Upper lobe of right lung (tissue), 1 donor: ENCODE measurements around the gene C2CD2. TPM values are rescaled to one million over a fixed set of nuclear protein-coding genes. Genes with fewer than 3 reads are reported as not detected.
"Not testable (repeated sequence)": the region's sequence is repeated elsewhere in the genome, so short reads cannot be mapped to it uniquely, and the experiment has no call there.

Experiments used
- ATAC-seq: fragments of 200-7000 bp; cut with Tn5 transposase; one replicate; pipeline ENCODE4 v1.9.1; 2020; ENCODE audit warnings: mild to moderate bottlenecking, moderate library complexity
- DNase-seq: peaks from one replicate; pipeline ENCODE4 v3.0.0-alpha.2; 2020
- H3K27ac ChIP-seq: fragments of 200-600 bp; one replicate; pipeline ENCODE4 v1.8.0; 2022
- H3K27me3 ChIP-seq: fragments of 200-600 bp; one replicate; pipeline ENCODE4 v1.8.0; 2022; ENCODE audit warnings: mild to moderate bottlenecking
- H3K36me3 ChIP-seq: fragments of 200-600 bp; one replicate; pipeline ENCODE4 v1.8.0; 2022
- H3K4me1 ChIP-seq: fragments of 200-600 bp; one replicate; pipeline ENCODE4 v1.8.0; 2022
- H3K4me3 ChIP-seq: fragments of 200-600 bp; one replicate; pipeline ENCODE4 v1.8.0; 2022; ENCODE audit warnings: mild to moderate bottlenecking
- H3K9me3 ChIP-seq: fragments of 200-600 bp; one replicate; pipeline ENCODE4 v1.8.0; 2022
- CTCF ChIP-seq: fragments of 200-600 bp; IDR thresholded peaks from one replicate; pipeline ENCODE4 v1.8.0; 2022; ENCODE audit warnings: antibody characterized with exemption
- intact Hi-C: fragments of 100-400 bp; cut with DNase I; formaldehyde crosslinking; loops from one replicate; pipeline ENCODE4 v1.11.0; 2022
- total RNA-seq: library from RNA; stranded (reverse); fragmentation: NEBNext Ultra II Directional; extraction: Animal tissue kit (Norgen Biotek cat#: 25700); gene quantifications from one replicate; pipeline ENCODE4 v1.2.1, GENCODE V29; 2021
- donor health status: DM: no; HTN: yes; CAD: no; lungs with severe emphysema.

C2CD2 gene
- total RNA-seq, 1 donor from 2014 or later: 26.4 TPM

- no peak for ATAC-seq
- intact Hi-C loops: no loop called here
Observed at GRCh38 chr21:41997657-41998056, 43.8 kb upstream of the C2CD2 start.

GRCh38 chr21:41995577-41995976 lies 41.8 kb upstream of the C2CD2 start:
- intact Hi-C loops: no loop called here
- H3K36me3 ChIP-seq: peaks cover 45% of the 10 kb centered on the region
- TF ChIP-seq CTCF: no peak
- ATAC-seq (no peak), DNase-seq (no peak)
- H3K4me3 ChIP-seq: no peak overlapping the region
- H3K4me1 ChIP-seq: no peaks in the 10 kb centered on the region
- no peaks in the 10 kb centered on the region for H3K9me3 ChIP-seq
- H3K27me3 ChIP-seq: no peaks in the 10 kb centered on the region
- no peak overlapping the region for H3K27ac ChIP-seq

More at GRCh38 chr21:41997657-41998056, 43.8 kb upstream of the C2CD2 start:
- Histone ChIP-seq H3K4me3 (no peak overlapping the region), H3K27ac (no peak overlapping the region), H3K4me1 (no peaks in the 10 kb centered on the region), H3K36me3 (peaks cover 36% of the 10 kb centered on the region), H3K9me3 (no peaks in the 10 kb centered on the region), H3K27me3 (no peaks in the 10 kb centered on the region)
- no peak for DNase-seq
- no peak for TF ChIP-seq CTCF

GRCh38 chr21:41994613-41995012 lies 40.8 kb upstream of the C2CD2 start:
- peaks cover 41% of the 10 kb centered on the region for H3K36me3 ChIP-seq
- H3K4me1 ChIP-seq, DNase-seq, H3K4me3 ChIP-seq, H3K9me3 ChIP-seq, H3K27ac ChIP-seq, H3K27me3 ChIP-seq, ATAC-seq, intact Hi-C loops: not testable (repeated sequence)

- DNase-seq (no peak), ATAC-seq (no peak)
- no peak for TF ChIP-seq CTCF
- intact Hi-C loops: no loop called here
- H3K27ac ChIP-seq: no peak overlapping the region
- H3K4me1 ChIP-seq: no peaks in the 10 kb centered on the region
- H3K27me3 ChIP-seq: no peaks in the 10 kb centered on the region
- peaks cover 35% of the 10 kb centered on the region for H3K36me3 ChIP-seq
- no peak overlapping the region for H3K4me3 ChIP-seq
- no peaks in the 10 kb centered on the region for H3K9me3 ChIP-seq
Observed at GRCh38 chr21:41993744-41994143, 39.9 kb upstream of the C2CD2 start.

- TF ChIP-seq CTCF: no peak
- no peaks in the 10 kb centered on the region for H3K9me3 ChIP-seq
- DNase-seq (no peak), ATAC-seq (no peak)
- intact Hi-C loops: no loop called here
- no peak overlapping the region for H3K27ac ChIP-seq
- no peak overlapping the region for H3K4me3 ChIP-seq
- H3K27me3 ChIP-seq: no peaks in the 10 kb centered on the region
- H3K4me1 ChIP-seq: no peaks in the 10 kb centered on the region
- H3K36me3 ChIP-seq: peaks cover 35% of the 10 kb centered on the region
Observed at GRCh38 chr21:41992576-41992975, 38.8 kb upstream of the C2CD2 start.

GRCh38 chr21:41991659-41992058 lies 37.8 kb upstream of the C2CD2 start:
- TF ChIP-seq CTCF: no peak
- H3K4me3 ChIP-seq: no peak overlapping the region
- no peak overlapping the region for H3K27ac ChIP-seq
- no peak for DNase-seq
- no peak for ATAC-seq
- intact Hi-C loops: no loop called here
- H3K36me3 ChIP-seq: peaks cover 35% of the 10 kb centered on the region
- no peaks in the 10 kb centered on the region for H3K4me1 ChIP-seq
- no peaks in the 10 kb centered on the region for H3K9me3 ChIP-seq
- no peaks in the 10 kb centered on the region for H3K27me3 ChIP-seq
